ENCODE results near the gene TNIK. TPM values are rescaled to one million over a fixed set of nuclear protein-coding genes. Genes with fewer than 3 reads are reported as not detected.

TNIK gene
- total RNA-seq, 1 donor from 2014 or later = 38.1 TPM

DNA sequence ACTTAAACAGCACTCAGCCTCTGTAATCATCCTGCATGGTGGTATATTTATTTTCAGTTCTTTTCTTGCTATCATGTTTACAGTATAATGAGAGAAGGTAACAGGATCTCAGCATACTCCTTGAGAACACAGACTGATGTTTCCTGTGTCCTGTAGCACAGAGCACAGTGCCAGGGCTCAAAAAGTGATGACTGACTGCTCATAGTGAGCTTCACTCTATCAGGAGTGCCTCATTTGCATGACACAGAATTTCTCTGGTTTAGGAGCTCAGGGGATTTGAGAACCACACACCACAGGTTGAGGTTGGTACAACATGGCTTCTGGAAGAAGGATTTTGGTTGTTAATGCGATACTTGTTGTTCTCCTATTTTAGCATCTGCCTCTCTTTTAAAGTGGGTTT, 365.1 kb downstream of the TNIK start:
- TF ChIP-seq, protein P1, sequence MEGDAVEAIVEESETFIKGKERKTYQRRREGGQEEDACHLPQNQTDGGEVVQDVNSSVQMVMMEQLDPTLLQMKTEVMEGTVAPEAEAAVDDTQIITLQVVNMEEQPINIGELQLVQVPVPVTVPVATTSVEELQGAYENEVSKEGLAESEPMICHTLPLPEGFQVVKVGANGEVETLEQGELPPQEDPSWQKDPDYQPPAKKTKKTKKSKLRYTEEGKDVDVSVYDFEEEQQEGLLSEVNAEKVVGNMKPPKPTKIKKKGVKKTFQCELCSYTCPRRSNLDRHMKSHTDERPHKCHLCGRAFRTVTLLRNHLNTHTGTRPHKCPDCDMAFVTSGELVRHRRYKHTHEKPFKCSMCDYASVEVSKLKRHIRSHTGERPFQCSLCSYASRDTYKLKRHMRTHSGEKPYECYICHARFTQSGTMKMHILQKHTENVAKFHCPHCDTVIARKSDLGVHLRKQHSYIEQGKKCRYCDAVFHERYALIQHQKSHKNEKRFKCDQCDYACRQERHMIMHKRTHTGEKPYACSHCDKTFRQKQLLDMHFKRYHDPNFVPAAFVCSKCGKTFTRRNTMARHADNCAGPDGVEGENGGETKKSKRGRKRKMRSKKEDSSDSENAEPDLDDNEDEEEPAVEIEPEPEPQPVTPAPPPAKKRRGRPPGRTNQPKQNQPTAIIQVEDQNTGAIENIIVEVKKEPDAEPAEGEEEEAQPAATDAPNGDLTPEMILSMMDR (conservative IDR thresholded peaks at IDR 0.05) = no peak
- no peaks in the 10 kb centered on the region for H3K9me3 Mint-ChIP-seq
- no peaks in the 10 kb centered on the region for H3K27me3 Mint-ChIP-seq
- peaks cover 20% of the 10 kb centered on the region for H3K36me3 Mint-ChIP-seq
- H3K4me3 Mint-ChIP-seq = no peak overlapping the region
- H3K4me1 Mint-ChIP-seq (ENCODE audit: unreplicated experiment) = peaks cover 7% of the 10 kb centered on the region
- DNase-seq (ENCODE audit: extremely low spot score, unreplicated experiment) = no peak
- H3K27ac Mint-ChIP-seq = no peak overlapping the region

DNA sequence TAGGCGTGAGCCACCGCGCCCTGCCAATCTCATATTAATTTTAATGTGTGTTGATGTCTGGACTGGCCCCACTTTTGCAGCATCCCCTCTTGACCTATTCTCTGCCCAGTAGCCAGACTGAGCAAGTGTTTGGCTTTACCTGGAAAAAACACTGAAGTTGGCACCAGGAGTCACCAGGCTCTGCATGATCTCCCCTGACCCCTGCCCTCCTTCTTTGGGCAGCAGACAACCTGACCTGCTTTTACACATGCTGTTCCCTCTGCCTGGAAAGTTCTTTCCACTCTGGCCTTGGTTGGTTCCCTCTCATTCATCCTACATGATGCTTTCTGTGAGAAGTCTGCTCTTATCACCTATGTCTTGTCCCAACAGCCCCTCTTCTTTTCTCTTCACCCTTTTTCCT, 365.8 kb downstream of the TNIK start:
- DNase-seq (ENCODE audit: extremely low spot score, unreplicated experiment) = no peak
- TF ChIP-seq, protein P1 (conservative IDR thresholded peaks at IDR 0.05) = no peak
- Mint-ChIP-seq H3K27me3 (no peaks in the 10 kb centered on the region), H3K9me3 (no peaks in the 10 kb centered on the region), H3K4me3 (no peak overlapping the region), H3K36me3 (peaks cover 22% of the 10 kb centered on the region), H3K4me1 (ENCODE audit: unreplicated experiment) (peaks cover 7% of the 10 kb centered on the region), H3K27ac (no peak overlapping the region)

- Mint-ChIP-seq H3K27me3 (no peaks in the 10 kb centered on the region), H3K27ac (no peak overlapping the region), H3K4me1 (ENCODE audit: unreplicated experiment) (peaks cover 16% of the 10 kb centered on the region), H3K36me3 (peaks cover 20% of the 10 kb centered on the region), H3K9me3 (no peaks in the 10 kb centered on the region), H3K4me3 (no peak overlapping the region)
- DNase-seq (ENCODE audit: extremely low spot score, unreplicated experiment) = no peak
- TF ChIP-seq, protein P1 (conservative IDR thresholded peaks at IDR 0.05) = no peak
Measured at GRCh38 chr3:171093462-171093861, 366.7 kb downstream of the TNIK start.

DNA sequence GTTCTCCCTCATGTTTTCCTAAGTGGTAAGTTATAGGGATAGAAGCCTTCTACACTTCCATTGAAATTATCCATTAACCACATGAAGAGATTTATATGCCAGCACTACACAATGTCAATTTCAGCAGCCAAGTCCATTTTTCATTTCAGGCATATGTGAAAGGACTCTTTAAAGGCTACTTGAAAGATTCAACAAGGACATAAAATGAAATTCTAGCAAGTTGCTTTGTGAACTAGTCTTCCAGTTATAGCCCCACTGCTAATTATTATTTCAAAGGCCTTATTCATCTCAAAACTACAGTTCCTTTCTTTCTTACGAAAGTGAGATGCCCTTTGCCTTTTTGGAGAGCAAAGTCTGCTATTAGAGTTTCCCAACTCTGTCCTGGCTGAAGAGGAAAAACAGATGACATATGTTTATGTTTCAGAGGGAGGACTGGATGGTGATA, 367.7 kb downstream of the TNIK start:
- DNase-seq (ENCODE audit: extremely low spot score, unreplicated experiment) = no peak
- TF ChIP-seq, protein P1 (conservative IDR thresholded peaks at IDR 0.05) = no peak
- peaks cover 18% of the 10 kb centered on the region for H3K36me3 Mint-ChIP-seq
- no peak overlapping the region for H3K27ac Mint-ChIP-seq
- no peaks in the 10 kb centered on the region for H3K27me3 Mint-ChIP-seq
- H3K4me1 Mint-ChIP-seq (ENCODE audit: unreplicated experiment) = peaks cover 16% of the 10 kb centered on the region
- H3K4me3 Mint-ChIP-seq = no peak overlapping the region
- H3K9me3 Mint-ChIP-seq = no peaks in the 10 kb centered on the region

GRCh38 chr3:171090321-171090720, 369.9 kb downstream of the TNIK start:
- Mint-ChIP-seq H3K4me3 (no peak overlapping the region), H3K36me3 (peaks cover 16% of the 10 kb centered on the region), H3K9me3 (no peaks in the 10 kb centered on the region), H3K4me1 (ENCODE audit: unreplicated experiment) (peaks cover 16% of the 10 kb centered on the region), H3K27ac (no peak overlapping the region), H3K27me3 (no peaks in the 10 kb centered on the region)
- TF ChIP-seq, protein P1 (conservative IDR thresholded peaks at IDR 0.05) = no peak
- DNase-seq (ENCODE audit: extremely low spot score, unreplicated experiment) = no peak
